Stimulated activated CD8-positive, alpha-beta memory T cell treated with anti-CD3 and anti-CD28 coated beads, Interleukin-2, amount 100 ng/mL, for 48 hours (primary cell): ENCODE measurements around the gene CHRNA1.

Experiments used
- DNase-seq, 2 donors: peaks; one replicate each; pipeline ENCODE4 v3.0.0-alpha.2; 2020; ENCODE audit warnings: low read depth in 2 of 2

Gene CHRNA1

GRCh38 chr2:174764280-174765255 lies at the start of gene CHRNA1:
TSS of gene CHRNA1 (minus strand) at chr2:174764472. CDS start at chr2:174764394, 78 bp downstream.
- no peak for DNase-seq

- no peak for DNase-seq
Measured at GRCh38 chr2:174812037-174812436, 47.8 kb upstream of the CHRNA1 start.

GRCh38 chr2:174807931-174808330 lies 43.7 kb upstream of the CHRNA1 start:
- DNase-seq = no peak

- no peak for DNase-seq
Measured at GRCh38 chr2:174805803-174806202, 41.5 kb upstream of the CHRNA1 start.

GRCh38 chr2:174802459-174802858 lies 38.2 kb upstream of the CHRNA1 start:
- DNase-seq = no peak

- DNase-seq = no peak
Measured at GRCh38 chr2:174800436-174801205, 36.3 kb upstream of the CHRNA1 start.

GRCh38 chr2:174798801-174799200 lies 34.5 kb upstream of the CHRNA1 start:
- DNase-seq = no peak

- DNase-seq = no peak
Measured at GRCh38 chr2:174797781-174798276, 33.6 kb upstream of the CHRNA1 start.

- no peak for DNase-seq
Measured at GRCh38 chr2:174796319-174796771, 32.1 kb upstream of the CHRNA1 start.

GRCh38 chr2:174794851-174795374 lies 30.6 kb upstream of the CHRNA1 start:
- no peak for DNase-seq

GRCh38 chr2:174792309-174793025 lies 28.2 kb upstream of the CHRNA1 start:
- DNase-seq = no peak

- no peak for DNase-seq
Measured at GRCh38 chr2:174791746-174792280, 27.5 kb upstream of the CHRNA1 start.

- DNase-seq = no peak
Measured at GRCh38 chr2:174791020-174791419, 26.7 kb upstream of the CHRNA1 start.

- DNase-seq = no peak
Measured at GRCh38 chr2:174789001-174789400, 24.7 kb upstream of the CHRNA1 start.

- no peak for DNase-seq
Measured at GRCh38 chr2:174788291-174788929, 24.1 kb upstream of the CHRNA1 start.

- DNase-seq = peak in 1 of 2 donors; percentile 27
Measured at GRCh38 chr2:174787487-174788205, 23.4 kb upstream of the CHRNA1 start.

- DNase-seq = no peak
Measured at GRCh38 chr2:174786066-174786725, 21.9 kb upstream of the CHRNA1 start.

GRCh38 chr2:174785481-174785880 lies 21.2 kb upstream of the CHRNA1 start:
- no peak for DNase-seq

GRCh38 chr2:174784909-174785308 lies 20.6 kb upstream of the CHRNA1 start:
- DNase-seq = no peak
